Panc1 (cell line): Measurements from ENCODE around the gene FLYWCH1. TPM values are rescaled to one million over a fixed set of nuclear protein-coding genes. Genes with fewer than 3 reads are reported as not detected.
"Not testable (repeated sequence)": the region's sequence is repeated elsewhere in the genome, so short reads cannot be mapped to it uniquely, and the experiment has no call there.

ENCODE experiments used
- ATAC-seq: fragments of 200-7000 bp; cut with Tn5 transposase; 2 replicates; pipeline ENCODE4 v1.9.1; 2020; ENCODE audit warnings: mild to moderate bottlenecking, moderate library complexity
- BruUV-seq: library from RNA; stranded (reverse); fragments of 400-500 nt; replicated peaks from 2 replicates; lab custom pipeline; 2021; lab: Mats Ljungman, UMichigan
- CTCF ChIA-PET: fragments of 300-600 bp; sonication (Branson Sonifier 250); formaldehyde crosslinking; loops from one replicate; lab custom pipeline; 2022; ENCODE audit warnings: antibody characterized with exemption; lab: Charles Lee
- POLR2A ChIA-PET: fragments of 300-600 bp; sonication (Branson Sonifier 250); formaldehyde crosslinking; loops from one replicate; lab custom pipeline; 2022; ENCODE audit warnings: antibody characterized with exemption; lab: Charles Lee
- DNase-seq: peaks from one replicate; pipeline ENCODE4 v3.0.0-alpha.2; 2010; ENCODE audit warnings: low read depth, low spot score
- H3K27ac ChIP-seq: 2 replicates; pipeline ENCODE4 v1.5.1; 2011; ENCODE audit warnings: mild to moderate bottlenecking, low read length, inconsistent platforms
- H3K27me3 ChIP-seq: fragments of 200-500 bp; sonication (Bioruptor generic); 2 replicates; pipeline ENCODE4 v1.6.0; 2014; ENCODE audit warnings: low read length, inconsistent platforms; ENCODE audit not compliant: control insufficient read depth, insufficient read depth
- H3K36me3 ChIP-seq: fragments of 200-500 bp; sonication (Bioruptor generic); 2 replicates; pipeline ENCODE4 v1.5.1; 2014; ENCODE audit warnings: inconsistent platforms, mild to moderate bottlenecking, low read length, moderate library complexity; ENCODE audit not compliant: control insufficient read depth, insufficient read depth
- H3K4me1 ChIP-seq: 2 replicates; pipeline ENCODE4 v1.5.1; 2011; ENCODE audit warnings: inconsistent platforms, mild to moderate bottlenecking, low read length, moderate library complexity; ENCODE audit not compliant: control insufficient read depth, insufficient read depth
- H3K4me3 ChIP-seq, 2 experiments: 2 replicates each; pipeline ENCODE4 v1.5.1; 2011 to 2012; ENCODE audit warnings: low read depth in 2 of 2, low read length in 2 of 2, mild to moderate bottlenecking in 2 of 2, inconsistent platforms in 1 of 2, moderate library complexity in 1 of 2
- H3K9me3 ChIP-seq: fragments of 200-500 bp; sonication (Bioruptor generic); 2 replicates; pipeline ENCODE4 v1.5.1; 2014; ENCODE audit warnings: low read depth, mild to moderate bottlenecking, inconsistent platforms, low read length, moderate library complexity; ENCODE audit not compliant: control insufficient read depth, insufficient read depth
- CTCF ChIP-seq: fragments of 450-650 bp; IDR thresholded peaks from 2 replicates; pipeline ENCODE4 v1.5.1; 2017; ENCODE audit warnings: mild to moderate bottlenecking
- POLR2AphosphoS5 ChIP-seq: IDR thresholded peaks from 2 replicates; pipeline ENCODE4 v1.6.1; 2012; ENCODE audit warnings: mild to moderate bottlenecking, low read depth, low read length, moderate library complexity
- REST ChIP-seq, 2 experiments: IDR thresholded peaks; 2 replicates each; pipeline ENCODE4 v1.6.1; 2011 to 2012; ENCODE audit warnings: low read depth in 2 of 2, control low read depth in 1 of 2, low read length in 1 of 2, mild to moderate bottlenecking in 1 of 2, moderate library complexity in 1 of 2; ENCODE audit not compliant: insufficient read depth in 1 of 2
- SIN3A ChIP-seq: IDR thresholded peaks from 2 replicates; pipeline ENCODE4 v1.6.1; 2012; ENCODE audit warnings: low read depth, mild to moderate bottlenecking, low read length, moderate library complexity, borderline replicate concordance; ENCODE audit not compliant: insufficient read depth
- TCF7L2 ChIP-seq: IDR thresholded peaks from 2 replicates; pipeline ENCODE4 v1.6.1; 2011; ENCODE audit warnings: mild to moderate bottlenecking, low read depth, low read length, inconsistent platforms
- in situ Hi-C: cut with HindIII; loops from 2 replicates; pipeline ENCODE4 v1.10.0; 2016; ENCODE audit warnings: low sequenced_read_pairs, low pct_unique_long_range_greater_than_20kb
- intact Hi-C: fragments of 100-400 bp; cut with micrococcal nuclease; formaldehyde crosslinking; loops from one replicate; pipeline ENCODE4 v1.10.0; 2022; ENCODE audit not compliant: unreplicated experiment
- total RNA-seq: library from RNA; stranded (reverse); gene quantifications from one replicate; pipeline ENCODE4 v1.2.1, GENCODE V29; 2021; ENCODE audit not compliant: unreplicated experiment

Gene FLYWCH1
- total RNA-seq, 1 experiment from 2014 or later = 67.9 TPM

- intact Hi-C loops (no loop called here), in situ Hi-C loops (no loop called here)
- H3K36me3 ChIP-seq = no peaks in the 10 kb centered on the region
- POLR2A ChIA-PET = interaction anchor here (0.8 kb wide), 1 partner anchor 160 kb away, joined by 3 read pairs; no protein-coding TSS in a partner anchor
- DNase-seq = no peak
- no peaks in the 10 kb centered on the region for H3K27me3 ChIP-seq
- CTCF ChIA-PET = interaction anchor here (0.6 to 2.2 kb wide), 4 partner anchors 23 to 67 kb away, joined by 3 to 12 read pairs (median 4); partner anchors contain the start of gene FLYWCH2
- peaks cover 6% of the 10 kb centered on the region for H3K4me1 ChIP-seq
- H3K4me3 ChIP-seq = peak overlapping the region; percentile 29 to 58
- TF ChIP-seq POLR2AphosphoS5 = no peak
- no peak for TF ChIP-seq SIN3A
- TF ChIP-seq TCF7L2 = no peak
- TF ChIP-seq CTCF = no peak
- no peak for TF ChIP-seq REST (IDR thresholded peaks at IDR 0.05; ENCODE audit: insufficient read depth in 1 of 2, low read depth in 2 of 2, low read length in 1 of 2)
- H3K9me3 ChIP-seq = no peaks in the 10 kb centered on the region
- BruUV-seq = no TSS peak
- peak overlapping the region; percentile 76 for H3K27ac ChIP-seq
- peak; percentile 88 for ATAC-seq
Measured at GRCh38 chr16:2905988-2906387, 5.7 kb upstream of the FLYWCH1 start.

GRCh38 chr16:2907084-2907753 is 4.5 kb upstream of the FLYWCH1 start:
- H3K27ac ChIP-seq, DNase-seq, POLR2A ChIA-PET, H3K27me3 ChIP-seq, ATAC-seq, H3K36me3 ChIP-seq, BruUV-seq, H3K9me3 ChIP-seq, in situ Hi-C loops, H3K4me1 ChIP-seq, intact Hi-C loops: not testable (repeated sequence)
- peak overlapping the region in 1 of 2 experiments; percentile 58; a peak in 2 of 4 replicates for H3K4me3 ChIP-seq
- TF ChIP-seq CTCF = peak; percentile 93
- CTCF ChIA-PET = interaction anchor here (0.7 to 2.2 kb wide), 3 partner anchors 16 to 268 kb away, joined by 3 to 12 read pairs (median 4); no protein-coding TSS in a partner anchor
